K562 (cell line): ENCODE data around the gene ALG12. TPM values are rescaled to one million over a fixed set of nuclear protein-coding genes. Genes with fewer than 3 reads are reported as not detected.

ENCODE experiments used
- ATF1 ChIP-seq, 2 experiments: fragments of 450-650 bp in 1 of 2; IDR thresholded peaks; 2 replicates each; pipeline ENCODE4 v1.6.1; 2016; ENCODE audit warnings: missing compliant biosample characterization in 1 of 2, missing genetic modification characterization in 1 of 2
- CBX5 ChIP-seq: IDR thresholded peaks from 2 replicates; pipeline ENCODE4 v1.6.1; 2014; ENCODE audit warnings: low read depth, borderline replicate concordance
- CREB1 ChIP-seq, 2 experiments: sonication (generic) in 1 of 2; formaldehyde crosslinking in 1 of 2; IDR thresholded peaks; 2 replicates each; pipeline versions ENCODE4 v1.6.1 to v1.8.0; 2012 to 2022; ENCODE audit warnings: inconsistent platforms in 1 of 2, mild to moderate bottlenecking in 1 of 2, missing genetic modification reagents in 1 of 2, moderate library complexity in 1 of 2
- CTCFL ChIP-seq: IDR thresholded peaks from 2 replicates; pipeline ENCODE4 v1.6.1; 2011; ENCODE audit warnings: borderline replicate concordance, low read depth, mild to moderate bottlenecking, moderate library complexity, low read length; ENCODE audit not compliant: insufficient read depth, poor library complexity, severe bottlenecking
- ELF4 ChIP-seq: fragments of 450-650 bp; formaldehyde crosslinking; IDR thresholded peaks from 2 replicates; pipeline ENCODE4 v1.4.0; 2022; ENCODE audit warnings: missing genetic modification characterization
- ETV1 ChIP-seq: fragments of 450-650 bp; conservative IDR thresholded peaks from 2 replicates; pipeline ENCODE4 v1.6.1; 2016; ENCODE audit warnings: missing genetic modification characterization, control low read depth, low read depth, missing compliant biosample characterization
- GTF3C2 ChIP-seq: IDR thresholded peaks from 3 replicates; pipeline ENCODE4 v1.6.1; 2011; ENCODE audit warnings: borderline replicate concordance, mild to moderate bottlenecking, moderate library complexity; ENCODE audit not compliant: insufficient read length; ENCODE audit errors: extremely low read depth
- MITF ChIP-seq: IDR thresholded peaks from 2 replicates; pipeline ENCODE4 v1.6.1; 2014; ENCODE audit warnings: antibody characterized with exemption
- MYNN ChIP-seq, 2 experiments: sonication (generic); formaldehyde crosslinking in 1 of 2; IDR thresholded peaks; 2 replicates each; pipeline versions ENCODE4 v1.5.0 to v1.6.1; 2016 to 2020; ENCODE audit warnings: antibody characterized with exemption in 1 of 2, missing genetic modification reagents in 1 of 2
- NCOA4 ChIP-seq: fragments of 450-650 bp; IDR thresholded peaks from 2 replicates; pipeline ENCODE4 v1.6.1; 2018; ENCODE audit warnings: mild to moderate bottlenecking; ENCODE audit not compliant: partially characterized antibody
- POLR2G ChIP-seq: fragments of 200-400 bp; formaldehyde crosslinking; IDR thresholded peaks from 2 replicates; pipeline ENCODE4 v1.6.1; 2017; ENCODE audit warnings: low read depth, mild to moderate bottlenecking, antibody characterized with exemption, low read length, moderate library complexity
- SOX6 ChIP-seq: fragments of 450-650 bp; IDR thresholded peaks from 2 replicates; pipeline ENCODE4 v1.6.1; 2014; ENCODE audit warnings: mild to moderate bottlenecking
- USF2 ChIP-seq: sonication (generic); formaldehyde crosslinking; IDR thresholded peaks from 2 replicates; pipeline ENCODE4 v1.5.0; 2020; ENCODE audit warnings: missing genetic modification reagents
- ZBTB1 ChIP-seq: sonication (generic); formaldehyde crosslinking; IDR thresholded peaks from 2 replicates; pipeline ENCODE4 v1.8.1; 2023; ENCODE audit warnings: missing genetic modification reagents, low read depth, mild to moderate bottlenecking, borderline replicate concordance
- ZBTB8A ChIP-seq: fragments of 450-650 bp; IDR thresholded peaks from 2 replicates; pipeline ENCODE4 v1.6.1; 2018; ENCODE audit warnings: mild to moderate bottlenecking, moderate library complexity; ENCODE audit not compliant: partially characterized antibody
- ZNF740 ChIP-seq, 3 experiments: fragments of 200-800 bp in 1 of 3; sonication (Bioruptor generic) in 1 of 3; sonication (generic) in 1 of 3; formaldehyde crosslinking in 1 of 3; IDR thresholded peaks; 2 replicates each; pipeline versions ENCODE4 v1.6.1 to v1.8.0; 2016 to 2022; ENCODE audit warnings: mild to moderate bottlenecking in 2 of 3, missing compliant biosample characterization in 2 of 3, missing genetic modification characterization in 2 of 3, missing genetic modification reagents in 1 of 3
- polyA plus RNA-seq, 8 experiments: library from polyadenylated mRNA; depleted of rRNA in 4 of 8; stranded (reverse) in 5 of 8; unstranded in 3 of 8; fragments of >200 nt; fragmentation: Nextera tagmentation in 2 of 8; fragmentation: Illumina TruSeq in 1 of 8; extraction: Ambion mirVana in 2 of 8; extraction: Trizol in 1 of 8; gene quantifications; 2 replicates each; pipeline versions ENCODE4 v1.2.1 to v1.2.3, GENCODE V29; 2011 to 2014; ENCODE audit warnings: inconsistent platforms in 1 of 8, missing spikeins in 1 of 8
- total RNA-seq, 7 experiments: library from RNA; depleted of rRNA in 6 of 7; stranded (reverse); fragments of >200 nt in 6 of 7; fragmentation: Illumina TruSeq in 2 of 7; extraction: Trizol in 2 of 7; gene quantifications; 2 replicates each; pipeline versions ENCODE4 v1.2.1 to v1.2.3, GENCODE V29; 2011 to 2021; ENCODE audit warnings: low replicate concordance in 1 of 7

ALG12 gene
- total and polyA plus RNA-seq, 9 of the 15 experiments (the other 6 are each of a cell fraction or from before 2014, with no cell fraction given), result 0.20 to 8.5 (median 3.4) TPM

- no peak for TF ChIP-seq GTF3C2
- TF ChIP-seq ELF4 (CRISPR knock-in tag), result no peak
- no peak for TF ChIP-seq CREB1 (IDR thresholded peaks at IDR 0.05)
- peak; percentile 17; the same call in 1 of the 2 replicates for TF ChIP-seq CREB1 (CRISPR knock-in tag; IDR thresholded peaks at IDR 0.05)
- TF ChIP-seq MITF, result peak; percentile 60; the same call in 1 of the 2 replicates
- peak; percentile 9; the same call in 1 of the 2 replicates for TF ChIP-seq POLR2G
- no peak for TF ChIP-seq CTCFL
- TF ChIP-seq USF2 (CRISPR knock-in tag), result peak; percentile 64
- no peak for TF ChIP-seq MYNN (IDR thresholded peaks at IDR 0.05)
- TF ChIP-seq MYNN (CRISPR knock-in tag; IDR thresholded peaks at IDR 0.05), result no peak
- no peak for TF ChIP-seq NCOA4
- TF ChIP-seq SOX6, result peak; percentile 36; the same call in 1 of the 2 replicates
- no peak for TF ChIP-seq ZBTB8A
- 0 out of 2 replicates have a peak, but pooled peaks have one; percentile 44 for TF ChIP-seq ETV1
- TF ChIP-seq CBX5, result no peak
- no peak for TF ChIP-seq ZBTB1 (CRISPR knock-in tag)
- TF ChIP-seq ATF1 (CRISPR knock-in tag; IDR thresholded peaks at IDR 0.05), result no peak
- 0 out of 2 replicates have a peak, but pooled peaks have one; percentile 35 for TF ChIP-seq ATF1 (tag; IDR thresholded peaks at IDR 0.05)
- peak; percentile 88 for TF ChIP-seq ZNF740 (CRISPR knock-in tag; IDR thresholded peaks at IDR 0.05)
- peak in 1 of 2 experiments; percentile 95; a peak in 2 of 4 replicates for TF ChIP-seq ZNF740 (tag; IDR thresholded peaks at IDR 0.05)
Observed at GRCh38 chr22:49962012-49962750, 43.9 kb upstream of the ALG12 start (continued).
